Effector memory CD8-positive, alpha-beta T cell (primary cell): Measurements from ENCODE around the gene KLHL15.

Experiments
- ATAC-seq: fragments of 150-1000 bp; cut with Tn5 transposase; replicated peaks from 2 replicates; pipeline ENCODE4 v1.10.0; 2021; ENCODE audit warnings: mild to moderate bottlenecking, moderate library complexity
- DNase-seq, 3 experiments: peaks; one replicate each; pipeline ENCODE4 v3.0.0; 2021
- H3K27ac Mint-ChIP-seq, 2 donors: one replicate each; pipeline ENCODE4 v1.8.0; 2022; ENCODE audit warnings: mild to moderate bottlenecking in 2 of 2, mixed read lengths in 2 of 2, moderate library complexity in 2 of 2
- H3K27me3 Mint-ChIP-seq, 2 donors: one replicate each; pipeline ENCODE4 v1.8.0; 2022; ENCODE audit warnings: mixed read lengths in 2 of 2
- H3K36me3 Mint-ChIP-seq: one replicate; pipeline ENCODE4 v1.8.0; 2022; ENCODE audit warnings: mild to moderate bottlenecking, moderate library complexity, mixed read lengths; ENCODE audit not compliant: insufficient read depth
- H3K4me1 Mint-ChIP-seq, 2 donors: one replicate each; pipeline ENCODE4 v1.8.0; 2022; ENCODE audit warnings: low read depth in 2 of 2, mixed read lengths in 2 of 2
- H3K4me3 Mint-ChIP-seq, 2 donors: one replicate each; pipeline ENCODE4 v1.8.0; 2022; ENCODE audit warnings: mild to moderate bottlenecking in 2 of 2, mixed read lengths in 2 of 2, moderate library complexity in 2 of 2
- H3K9me3 Mint-ChIP-seq, 2 donors: one replicate each; pipeline ENCODE4 v1.8.0; 2022; ENCODE audit warnings: mixed read lengths in 2 of 2

KLHL15 gene

DNA sequence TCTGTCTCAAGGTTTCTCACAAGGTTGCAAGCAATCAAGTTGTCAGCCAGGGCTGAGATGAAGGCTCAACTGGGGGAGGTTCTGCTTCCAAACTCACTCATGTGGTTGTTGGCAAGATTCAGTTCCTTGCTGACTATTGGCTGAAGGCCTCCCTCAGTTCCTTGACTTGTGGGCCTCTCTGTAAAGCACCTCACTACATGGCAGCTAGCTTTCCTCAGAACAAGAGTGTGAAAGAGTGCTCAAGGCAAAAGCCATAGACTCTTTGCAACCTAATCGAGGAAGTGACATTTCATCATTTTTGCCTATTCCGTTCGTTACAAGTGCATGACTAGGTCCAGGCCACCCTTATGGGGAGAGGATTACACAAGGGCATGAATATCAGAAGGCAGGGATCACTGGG is 67.2 kb downstream of the KLHL15 start:
- DNase-seq, result no peak
- H3K27ac Mint-ChIP-seq, result no peak overlapping the region
- no peaks in the 10 kb centered on the region for H3K9me3 Mint-ChIP-seq
- H3K4me3 Mint-ChIP-seq, result no peak overlapping the region
- H3K36me3 Mint-ChIP-seq, result no peaks in the 10 kb centered on the region
- no peaks in the 10 kb centered on the region for H3K27me3 Mint-ChIP-seq
- no peaks in the 10 kb centered on the region for H3K4me1 Mint-ChIP-seq
- ATAC-seq, result no peak

DNA sequence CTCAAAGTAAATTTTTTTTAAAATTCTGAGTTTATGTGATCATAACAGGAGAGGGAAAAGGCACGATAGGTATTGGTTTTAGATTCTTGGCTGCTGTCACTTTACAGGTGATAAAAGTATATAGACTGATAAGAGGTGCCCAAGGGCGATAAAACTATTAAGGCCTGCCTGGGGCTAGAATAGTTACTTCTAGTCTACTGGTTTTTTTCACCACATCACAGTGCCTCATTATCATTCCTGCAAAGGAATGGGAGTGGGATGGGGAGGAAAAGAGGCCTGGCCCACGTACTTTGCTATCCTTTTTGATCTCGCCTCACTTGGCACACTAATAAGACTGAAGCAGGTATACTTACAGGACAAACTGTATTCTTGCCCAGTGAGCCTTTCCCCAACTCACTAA is 72.6 kb downstream of the KLHL15 start:
- peak overlapping the region in 1 of 2 donors; percentile 89 for H3K27ac Mint-ChIP-seq

DNA sequence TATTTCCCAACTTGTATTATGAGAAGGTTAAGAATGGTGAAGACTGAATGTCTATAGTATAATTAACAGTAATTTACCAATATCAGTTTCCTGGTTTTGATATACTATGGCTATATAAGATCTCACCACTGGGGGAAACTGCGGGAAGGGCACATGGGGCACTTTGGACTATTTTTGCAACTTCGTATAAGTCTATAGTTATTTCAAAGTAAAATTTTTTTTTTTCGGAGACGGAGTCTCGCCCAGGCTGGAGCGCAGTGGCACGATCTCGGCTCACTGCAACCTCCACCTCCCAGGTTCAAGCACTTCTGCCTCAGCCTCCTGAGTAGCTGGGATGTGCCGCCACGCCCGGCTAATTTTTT is 73.1 kb downstream of the KLHL15 start:
- Mint-ChIP-seq H3K27ac (peak overlapping the region; percentile 83 to 89), H3K9me3 (no peaks in the 10 kb centered on the region), H3K4me1 (peaks cover 4 to 18% of the 10 kb centered on the region in 2 donors), H3K36me3 (no peaks in the 10 kb centered on the region), H3K4me3 (peak overlapping the region; percentile 77 to 80), H3K27me3 (no peaks in the 10 kb centered on the region)
- no peak for ATAC-seq
- DNase-seq, result no peak

More for the DNA sequence above, 72.6 kb downstream of the KLHL15 start:
- no peaks in the 10 kb centered on the region for H3K36me3 Mint-ChIP-seq
- DNase-seq (no peak), ATAC-seq (no peak)
- H3K4me1 Mint-ChIP-seq, result peaks cover 4 to 18% of the 10 kb centered on the region in 2 donors
- H3K4me3 Mint-ChIP-seq, result no peak overlapping the region
- H3K27me3 Mint-ChIP-seq, result no peaks in the 10 kb centered on the region
- no peaks in the 10 kb centered on the region for H3K9me3 Mint-ChIP-seq

DNA sequence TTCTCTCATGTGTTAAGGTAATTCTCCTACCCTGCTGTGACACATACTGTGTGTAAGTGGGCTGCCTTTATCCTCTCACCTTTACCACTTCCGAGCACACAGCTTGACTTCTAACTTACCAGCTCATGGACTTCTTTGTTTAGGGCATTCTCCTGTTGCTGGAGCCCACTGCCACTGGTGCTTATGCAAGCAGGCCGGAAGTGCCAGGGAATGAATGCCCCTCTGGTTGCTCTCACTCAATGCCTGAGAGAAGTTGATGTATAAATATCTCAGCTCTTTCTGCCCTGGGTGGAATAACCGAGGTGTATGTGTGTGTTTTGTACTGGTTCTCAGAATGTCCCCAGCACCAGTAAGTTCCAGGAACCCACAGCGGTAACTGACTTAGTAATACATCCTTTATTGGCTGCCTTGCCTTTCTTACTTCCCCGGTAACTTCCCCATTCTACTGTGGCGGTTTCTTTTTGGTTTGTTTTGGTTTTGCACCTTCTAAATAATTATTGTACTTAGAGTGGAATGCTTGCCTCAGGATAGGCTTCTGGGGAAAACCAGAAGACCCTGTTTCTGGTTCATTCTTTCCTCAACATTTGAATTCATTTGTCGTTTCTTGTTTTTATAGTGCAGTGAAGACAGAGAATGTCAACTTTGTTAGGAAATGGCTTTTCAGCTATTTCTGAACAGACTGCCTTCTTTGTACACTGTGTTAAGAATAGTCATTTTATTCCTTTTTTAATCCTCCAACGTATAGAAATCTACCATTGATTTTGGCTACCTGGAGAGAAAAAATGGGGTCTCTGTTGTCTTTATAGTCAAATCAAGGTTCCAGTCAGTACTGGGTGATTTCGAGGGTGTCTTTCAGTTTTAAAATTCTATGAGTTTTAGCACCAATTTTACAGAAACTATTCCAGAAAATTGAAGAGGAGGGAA is 73.7 kb downstream of the KLHL15 start:
- ATAC-seq, result peak; percentile 89
- peak overlapping the region; percentile 77 to 80 for H3K4me3 Mint-ChIP-seq
- peak overlapping the region; percentile 83 to 89 for H3K27ac Mint-ChIP-seq
- no peaks in the 10 kb centered on the region for H3K27me3 Mint-ChIP-seq
- H3K36me3 Mint-ChIP-seq, result no peaks in the 10 kb centered on the region
- no peaks in the 10 kb centered on the region for H3K9me3 Mint-ChIP-seq
- peaks cover 4 to 18% of the 10 kb centered on the region in 2 donors for H3K4me1 Mint-ChIP-seq
- DNase-seq, result peak; percentile 10 to 19 (median 11)

DNA sequence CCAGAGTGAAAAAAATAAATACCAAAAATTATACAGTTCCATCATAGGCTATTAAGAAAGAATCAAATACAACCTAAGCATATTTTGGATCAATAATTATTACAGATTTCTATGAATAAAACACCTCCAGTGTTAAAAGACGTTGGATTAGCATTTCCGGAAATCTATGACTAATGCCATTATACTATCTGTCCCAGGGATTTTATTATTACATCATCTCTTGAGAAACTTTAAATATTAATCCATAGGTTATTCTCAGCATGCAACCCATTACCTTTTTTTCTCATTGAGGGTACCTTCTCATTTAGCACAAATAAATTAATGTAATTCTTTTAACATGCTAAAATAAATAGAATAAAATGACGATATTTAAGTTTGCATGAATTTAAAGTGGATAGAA is 74.6 kb downstream of the KLHL15 start:
- Mint-ChIP-seq H3K4me3 (peak overlapping the region; percentile 77 to 80), H3K9me3 (no peaks in the 10 kb centered on the region), H3K27me3 (no peaks in the 10 kb centered on the region), H3K36me3 (no peaks in the 10 kb centered on the region), H3K27ac (peak overlapping the region in 1 of 2 donors; percentile 89), H3K4me1 (peaks cover 4 to 18% of the 10 kb centered on the region in 2 donors)
- no peak for DNase-seq
- ATAC-seq, result no peak

DNA sequence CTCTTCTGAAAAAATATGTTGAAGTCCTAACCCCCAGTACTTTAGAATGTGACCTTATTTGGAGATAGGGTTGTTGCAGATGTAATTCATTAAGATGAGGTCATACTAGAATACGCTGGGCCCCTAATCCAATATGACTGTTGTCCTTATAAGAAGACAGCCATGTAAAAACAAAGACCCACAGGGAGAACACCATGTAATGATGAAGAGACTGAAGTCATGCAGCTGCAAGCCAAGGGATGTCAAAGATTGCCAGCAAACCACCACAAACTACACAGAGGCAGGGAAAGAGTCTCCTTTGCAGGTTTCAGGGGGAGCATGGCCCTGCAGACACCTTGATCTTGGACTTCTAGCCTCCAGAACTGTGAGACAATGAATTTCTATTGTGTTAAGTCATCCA is 81.8 kb downstream of the KLHL15 start:
- Mint-ChIP-seq H3K9me3 (no peaks in the 10 kb centered on the region), H3K4me1 (no peaks in the 10 kb centered on the region), H3K27ac (no peak overlapping the region), H3K4me3 (no peak overlapping the region), H3K27me3 (no peaks in the 10 kb centered on the region), H3K36me3 (peaks cover 3% of the 10 kb centered on the region)
- DNase-seq (no peak), ATAC-seq (no peak)

DNA sequence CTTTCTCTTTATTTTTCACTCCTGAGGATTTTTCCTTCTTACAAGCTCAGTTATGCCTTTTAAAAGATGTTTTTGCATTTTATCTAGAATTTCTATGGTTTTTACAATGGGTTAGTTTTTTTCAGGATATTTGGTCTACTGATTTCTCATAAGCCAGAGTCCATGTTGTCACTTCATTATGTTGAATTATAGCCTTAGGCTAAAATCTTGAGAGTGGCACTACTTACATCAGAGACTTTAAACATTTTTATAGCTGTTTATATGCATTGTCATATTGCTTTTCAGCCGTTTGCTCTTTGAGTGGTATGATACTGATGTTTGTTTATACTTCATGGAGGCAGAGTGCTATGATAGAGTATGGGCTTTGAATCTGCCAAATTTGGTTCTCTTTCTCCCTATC is 82.8 kb downstream of the KLHL15 start:
- Mint-ChIP-seq H3K27ac (no peak overlapping the region), H3K4me3 (no peak overlapping the region), H3K27me3 (no peaks in the 10 kb centered on the region), H3K4me1 (no peaks in the 10 kb centered on the region), H3K9me3 (no peaks in the 10 kb centered on the region), H3K36me3 (peaks cover 3% of the 10 kb centered on the region)
- ATAC-seq (no peak), DNase-seq (no peak)

DNA sequence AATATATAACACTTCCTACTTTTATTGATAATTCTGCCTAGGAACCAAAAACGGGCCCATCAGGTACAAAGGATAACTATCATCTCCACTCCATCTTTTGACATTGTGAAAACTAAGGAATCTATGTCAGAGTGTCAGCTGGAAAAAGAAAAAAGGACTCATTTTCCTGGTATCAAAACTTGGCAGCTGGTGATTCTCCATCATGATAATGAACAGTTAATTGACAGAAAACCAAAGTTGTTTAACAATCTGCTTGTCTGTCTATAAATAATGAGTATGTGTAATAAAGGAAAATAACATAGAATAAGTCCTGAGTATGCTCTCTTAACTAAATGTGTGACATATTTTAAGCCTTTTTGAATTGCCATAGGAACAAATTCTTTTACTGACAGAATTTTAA is 87.8 kb downstream of the KLHL15 start:
- Mint-ChIP-seq H3K36me3 (no peaks in the 10 kb centered on the region), H3K27ac (no peak overlapping the region), H3K9me3 (no peaks in the 10 kb centered on the region), H3K27me3 (no peaks in the 10 kb centered on the region), H3K4me3 (no peak overlapping the region), H3K4me1 (no peaks in the 10 kb centered on the region)
- no peak for DNase-seq
- no peak for ATAC-seq

DNA sequence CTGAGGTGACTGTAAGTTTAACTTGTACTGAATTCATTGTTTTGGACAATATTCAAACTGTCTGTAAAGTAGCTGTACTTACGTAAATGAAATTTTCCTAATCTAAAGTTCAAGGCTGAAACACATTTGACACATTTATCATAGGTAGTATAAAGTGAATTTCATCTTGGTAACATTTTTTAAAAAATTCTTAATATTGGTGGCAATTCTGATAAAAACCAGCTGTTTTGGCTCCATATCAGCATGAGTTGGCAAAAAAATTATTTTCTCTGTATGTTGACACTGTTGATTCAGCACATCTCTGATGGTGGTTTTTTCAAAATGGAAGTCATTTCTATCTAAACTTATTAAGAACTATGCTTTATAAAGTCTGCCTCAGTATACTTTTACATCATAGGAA is 88.3 kb downstream of the KLHL15 start:
- Mint-ChIP-seq H3K4me3 (no peak overlapping the region), H3K9me3 (no peaks in the 10 kb centered on the region), H3K4me1 (no peaks in the 10 kb centered on the region), H3K27me3 (no peaks in the 10 kb centered on the region), H3K27ac (no peak overlapping the region), H3K36me3 (no peaks in the 10 kb centered on the region)
- DNase-seq, result no peak
- no peak for ATAC-seq

DNA sequence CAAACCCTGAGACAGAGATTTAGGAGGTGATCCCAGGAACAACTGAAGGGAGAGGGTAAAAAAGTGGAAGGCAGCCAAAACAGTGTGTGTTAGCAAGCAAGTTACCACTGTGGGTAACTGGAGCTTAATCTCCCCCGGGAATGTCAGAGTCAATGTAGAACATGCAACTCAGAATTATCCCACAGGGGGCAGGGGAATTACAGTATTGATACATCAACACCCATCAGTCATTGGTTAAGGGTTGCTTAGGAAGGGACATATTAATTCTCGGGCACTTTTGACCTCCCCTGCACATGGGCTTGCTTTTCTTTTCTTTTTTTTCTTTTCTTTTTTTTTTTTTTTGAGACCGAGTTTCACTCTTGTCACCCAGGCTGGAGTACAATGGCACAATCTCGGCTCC is 89.9 kb downstream of the KLHL15 start:
- H3K9me3 Mint-ChIP-seq, result no peaks in the 10 kb centered on the region
- DNase-seq (no peak), ATAC-seq (no peak)
- no peaks in the 10 kb centered on the region for H3K36me3 Mint-ChIP-seq
- no peaks in the 10 kb centered on the region for H3K27me3 Mint-ChIP-seq
- H3K4me1 Mint-ChIP-seq, result peaks cover 2% of the 10 kb centered on the region in 2 donors
- no peak overlapping the region for H3K4me3 Mint-ChIP-seq
- H3K27ac Mint-ChIP-seq, result no peak overlapping the region

DNA sequence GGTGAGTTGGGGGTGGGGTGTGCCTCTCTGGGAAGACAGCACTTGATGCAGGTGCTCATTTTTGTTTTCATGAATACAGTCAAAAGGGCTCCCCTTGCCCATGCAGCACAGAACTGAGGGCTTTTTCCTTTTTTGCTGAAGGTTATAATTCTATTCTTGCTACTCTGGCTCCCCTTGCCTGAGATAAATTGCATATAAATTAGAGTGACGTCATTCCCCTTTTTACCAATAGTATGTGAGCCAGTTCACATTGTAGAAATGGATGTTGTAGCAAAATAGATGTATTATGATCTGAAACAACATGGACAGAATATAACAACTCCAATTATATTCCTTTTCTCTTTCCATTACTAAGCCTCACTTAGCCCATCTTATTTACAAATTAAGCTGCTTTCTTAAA is 90.8 kb downstream of the KLHL15 start:
- no peak overlapping the region for H3K4me3 Mint-ChIP-seq
- H3K4me1 Mint-ChIP-seq, result peaks cover 7% of the 10 kb centered on the region in 2 donors
- H3K27me3 Mint-ChIP-seq, result no peaks in the 10 kb centered on the region
- ATAC-seq (no peak), DNase-seq (no peak)
- no peaks in the 10 kb centered on the region for H3K9me3 Mint-ChIP-seq
- H3K36me3 Mint-ChIP-seq, result no peaks in the 10 kb centered on the region
- no peak overlapping the region for H3K27ac Mint-ChIP-seq

DNA sequence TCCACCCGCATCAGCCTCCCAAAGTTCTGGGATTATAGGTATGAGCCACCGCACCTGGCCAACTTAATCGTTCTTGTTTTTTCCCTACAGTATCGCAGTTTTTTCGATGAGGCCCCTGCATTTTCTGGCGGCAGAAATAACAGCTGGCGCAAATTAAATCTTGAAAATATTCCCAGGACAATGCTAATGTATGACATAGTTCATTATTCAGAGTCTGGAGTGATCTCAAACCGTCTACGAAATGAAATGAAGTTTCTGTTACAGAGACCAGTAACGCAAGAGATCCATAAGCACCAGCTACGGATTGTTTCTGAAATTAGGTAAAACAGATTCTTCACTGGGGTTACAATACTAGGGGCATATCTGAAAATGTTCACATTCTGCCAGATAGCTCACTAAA is 91.9 kb downstream of the KLHL15 start:
- DNase-seq, result no peak
- H3K27ac Mint-ChIP-seq, result no peak overlapping the region

More for the DNA sequence above, 91.9 kb downstream of the KLHL15 start:
- H3K36me3 Mint-ChIP-seq, result no peaks in the 10 kb centered on the region
- ATAC-seq, result no peak
- no peaks in the 10 kb centered on the region for H3K9me3 Mint-ChIP-seq
- peaks cover 10% of the 10 kb centered on the region in 2 donors for H3K4me1 Mint-ChIP-seq
- H3K27me3 Mint-ChIP-seq, result no peaks in the 10 kb centered on the region
- no peak overlapping the region for H3K4me3 Mint-ChIP-seq
